ENCODE measurements around the gene PURB. TPM values are rescaled to one million over a fixed set of nuclear protein-coding genes. Genes with fewer than 3 reads are reported as not detected.
"Not testable (repeated sequence)": the region's sequence is repeated elsewhere in the genome, so short reads cannot be mapped to it uniquely, and the experiment has no call there.

PURB gene
- polyA plus RNA-seq, 1 donor, result 33.9 TPM

DNA sequence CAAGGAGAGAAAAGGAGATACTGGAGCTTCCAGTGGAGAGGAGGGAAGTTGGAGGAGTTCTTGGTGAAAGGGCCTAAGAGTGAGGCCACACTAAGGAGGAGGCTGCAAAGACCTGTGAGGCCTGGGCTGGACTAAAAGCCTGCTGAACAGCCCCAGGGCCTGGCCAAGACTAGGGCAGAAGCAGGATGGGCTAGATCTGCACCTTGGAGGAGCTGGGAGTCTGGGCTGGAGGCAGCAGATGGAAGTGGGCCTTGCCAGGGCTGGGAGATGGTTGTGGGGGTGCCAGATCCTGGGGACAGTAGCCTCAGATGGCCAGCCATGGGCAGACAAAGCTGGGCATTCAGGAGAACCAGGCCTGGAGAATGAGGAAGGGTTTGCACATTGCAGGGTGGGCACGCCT, 6.5 kb upstream of the PURB start:
- no peak for DNase-seq (ENCODE audit: low read depth)

DNA sequence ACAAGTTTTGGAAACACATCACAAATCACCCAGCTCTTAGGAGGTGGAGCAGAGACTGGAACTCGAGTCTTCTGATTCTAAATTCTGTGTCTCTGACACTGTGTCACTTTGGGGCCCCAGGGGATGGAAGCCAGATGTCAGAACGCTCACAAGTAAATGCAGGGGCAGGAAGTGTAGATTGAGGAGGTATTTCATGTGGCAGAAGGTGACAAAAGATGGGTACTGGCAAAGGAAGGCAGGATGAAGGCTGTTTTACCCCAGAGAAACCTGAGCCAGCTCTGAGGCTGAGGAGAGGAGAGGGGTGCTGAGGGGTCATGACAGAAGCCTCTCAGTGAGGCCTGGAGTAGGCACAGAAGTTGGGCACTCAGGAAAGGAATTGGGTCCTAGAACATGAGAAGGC, 6.0 kb upstream of the PURB start:
- DNase-seq (ENCODE audit: low read depth), result no peak

DNA sequence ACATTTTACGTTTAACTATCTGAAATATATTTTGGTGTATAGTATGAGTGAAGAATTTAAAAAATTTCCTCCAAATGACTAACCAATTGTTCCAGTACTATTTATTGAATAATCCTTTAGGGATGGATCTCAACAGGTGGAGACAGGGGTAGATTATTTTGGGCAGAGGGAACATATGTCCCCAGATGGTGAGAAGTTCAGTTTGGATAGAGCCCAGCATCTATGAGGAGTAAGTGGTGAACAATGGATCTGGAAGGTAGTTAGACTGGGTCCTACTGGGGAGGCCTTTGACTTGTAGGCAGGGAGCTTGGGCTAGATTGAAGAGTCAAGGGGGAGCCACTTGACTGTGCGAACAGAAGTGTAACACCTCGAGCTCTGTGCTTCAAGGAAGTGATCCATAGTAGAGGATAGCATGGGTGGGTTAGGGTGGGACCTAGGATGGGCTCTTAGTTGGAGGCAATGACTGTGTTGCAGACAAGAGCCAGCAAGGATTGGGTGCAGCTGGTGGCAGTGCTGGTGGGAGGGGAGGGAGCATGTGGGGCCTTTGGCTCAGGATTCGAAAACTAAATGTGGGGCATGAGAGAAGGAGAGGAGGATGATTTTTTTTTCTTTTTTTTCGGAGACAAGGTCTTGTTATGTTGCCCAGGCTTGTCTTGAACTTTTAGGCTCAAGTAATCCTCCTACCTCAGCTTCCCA, 3.9 kb upstream of the PURB start:
- no peak for DNase-seq (ENCODE audit: low read depth)

DNA sequence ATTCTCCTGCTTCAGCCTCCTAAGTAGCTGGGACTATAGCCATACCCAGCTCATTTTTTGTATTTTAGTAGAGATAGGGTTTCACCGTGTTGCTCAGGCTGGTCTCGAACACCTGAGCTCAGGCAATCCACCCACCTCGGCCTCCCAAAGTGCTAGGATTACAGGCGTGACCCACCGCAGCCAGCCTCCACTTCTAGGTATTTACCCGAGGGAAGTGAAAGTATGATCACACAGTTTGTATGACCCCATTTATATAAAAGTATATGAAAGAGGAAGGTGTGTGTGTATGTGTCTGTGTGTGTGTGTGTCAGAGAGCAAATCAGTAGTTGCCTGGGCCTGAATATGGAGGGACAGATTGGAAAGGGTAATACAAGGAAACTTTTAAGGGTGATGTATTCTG, 2.0 kb upstream of the PURB start:
- no peak for DNase-seq (ENCODE audit: low read depth)

DNA sequence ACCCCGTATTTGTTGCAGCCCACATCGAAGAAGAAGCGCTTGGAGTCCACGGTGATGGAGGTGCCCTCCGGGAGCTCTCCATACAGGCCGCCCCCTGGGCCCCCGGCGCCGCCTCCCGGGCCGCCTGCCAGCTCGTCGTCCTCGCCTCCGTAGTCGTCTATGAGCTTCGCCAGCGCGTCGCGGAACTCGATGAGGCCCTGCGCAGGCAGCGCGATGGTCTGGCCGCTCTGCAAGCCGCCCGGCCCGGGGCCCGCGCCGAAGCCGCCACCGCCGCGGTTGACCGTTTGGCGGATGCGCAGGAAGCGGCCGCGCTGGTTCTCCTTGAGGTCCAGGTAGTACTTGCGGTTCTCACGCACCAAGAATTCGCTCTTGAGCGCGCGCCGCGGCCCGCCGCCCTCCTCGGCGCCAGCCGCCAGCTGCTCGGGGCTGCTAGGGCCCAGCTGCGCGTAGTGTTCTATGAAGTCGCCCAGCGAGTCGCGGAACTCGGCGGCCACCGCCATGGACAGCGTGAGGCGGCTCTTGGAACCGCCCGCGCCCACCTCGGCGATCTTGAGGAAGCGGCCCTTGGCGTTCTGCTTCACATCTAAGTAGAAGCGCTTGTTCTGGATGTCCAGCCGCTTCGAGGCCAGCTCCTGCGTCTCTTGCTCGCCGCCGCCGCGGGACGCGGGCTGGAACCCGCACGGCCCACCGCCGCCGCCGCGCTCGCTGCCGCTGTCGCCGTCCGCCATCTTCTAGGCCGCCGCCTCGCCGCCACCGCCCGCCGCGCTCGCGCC, 523 bp downstream of the PURB start:
- no peak for DNase-seq (ENCODE audit: low read depth)

DNA sequence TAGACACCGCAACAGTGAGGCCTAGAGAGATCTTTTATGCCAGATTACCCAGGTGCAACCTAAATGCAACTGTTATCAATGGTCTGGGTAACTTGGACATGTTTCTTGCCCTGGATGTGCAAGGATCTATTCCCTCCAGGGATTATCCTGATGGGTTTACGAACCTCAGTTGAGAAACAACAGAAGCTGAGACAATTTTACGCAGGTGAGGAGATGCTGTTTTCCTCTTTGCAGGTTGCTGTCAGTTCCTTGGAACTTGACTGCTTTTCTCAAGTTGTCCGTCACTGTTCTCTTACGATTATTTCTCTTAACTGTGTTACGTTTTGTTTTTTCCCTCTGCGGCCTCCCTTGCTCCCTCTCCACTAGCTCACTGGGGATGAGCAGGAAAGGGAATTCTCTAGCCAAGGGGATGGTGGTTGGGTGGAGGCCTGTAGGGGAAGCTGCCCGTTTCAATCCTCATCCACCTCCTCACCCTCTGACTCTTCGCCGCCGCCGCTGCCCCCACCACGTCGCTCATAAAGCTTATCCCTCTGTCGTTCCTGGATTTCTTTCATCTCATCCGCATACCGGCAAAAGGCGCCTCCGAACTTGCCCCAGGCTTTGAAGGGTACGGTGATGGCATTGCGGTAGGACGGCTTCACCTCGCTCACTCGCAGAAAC, 1.2 kb downstream of the PURB start:
- DNase-seq (ENCODE audit: low read depth), result no peak

DNA sequence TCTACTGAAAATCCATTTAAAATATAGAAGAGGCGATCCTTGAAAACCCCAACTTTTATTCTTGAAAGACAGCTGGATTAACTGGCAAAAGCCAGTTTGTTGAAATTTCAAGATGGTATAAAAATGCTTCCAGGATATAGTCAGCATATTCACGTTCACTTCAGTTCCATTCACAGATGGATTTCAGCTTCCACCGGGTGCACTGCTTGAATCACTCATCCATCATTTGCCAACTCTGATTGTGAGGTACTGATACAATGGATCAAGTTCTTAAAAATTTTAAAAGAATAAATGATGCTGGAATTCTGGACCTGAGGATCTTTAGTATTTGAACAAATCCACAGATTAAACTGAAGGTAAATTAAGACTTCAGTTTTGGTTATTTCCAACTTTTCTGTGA, 2.4 kb downstream of the PURB start:
- no peak for DNase-seq (ENCODE audit: low read depth)

DNA sequence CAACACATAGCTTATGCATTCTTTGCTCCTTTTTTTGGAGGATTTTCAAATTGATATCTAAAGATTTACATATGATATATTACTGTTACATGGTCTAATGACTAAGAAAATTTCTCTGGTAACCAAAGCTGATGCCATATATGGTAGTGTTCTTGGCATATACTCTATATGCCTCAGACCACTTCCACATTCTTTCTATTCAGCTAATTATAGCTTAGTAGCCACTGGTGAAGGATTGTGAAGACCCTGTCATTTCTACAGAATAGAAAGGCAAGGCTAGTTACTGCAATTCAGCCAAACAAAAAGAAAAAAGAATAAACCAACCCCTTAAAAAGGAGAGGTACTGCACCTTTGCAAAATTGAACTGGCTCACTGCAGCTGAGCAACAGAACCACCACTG, 3.7 kb downstream of the PURB start:
- DNase-seq (ENCODE audit: low read depth), result no peak

DNA sequence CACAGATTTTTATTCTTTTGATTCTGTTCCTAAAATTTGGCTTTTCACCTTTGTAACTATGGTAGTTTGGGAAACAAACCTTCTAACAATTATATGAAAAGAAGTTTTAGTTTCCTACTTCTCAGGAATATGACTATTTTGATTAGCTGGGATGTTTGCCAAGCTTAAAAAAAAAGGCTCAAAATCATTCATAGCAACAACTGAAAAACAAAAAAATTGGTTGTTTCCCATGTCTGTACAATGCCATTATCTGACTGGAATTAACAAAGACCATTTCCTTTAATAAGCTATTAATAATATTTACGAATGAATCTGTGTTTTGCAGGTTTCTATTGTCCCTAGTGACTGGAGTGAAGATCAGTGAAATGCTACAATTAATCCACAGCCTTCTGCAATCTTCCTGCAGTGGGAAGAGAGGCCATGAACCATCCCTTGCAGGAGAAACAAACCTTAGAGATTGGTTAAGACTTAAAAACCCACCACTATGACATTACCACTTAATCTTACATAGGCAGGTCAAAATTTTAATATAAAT, 4.2 kb downstream of the PURB start:
- no peak for DNase-seq (ENCODE audit: low read depth)

DNA sequence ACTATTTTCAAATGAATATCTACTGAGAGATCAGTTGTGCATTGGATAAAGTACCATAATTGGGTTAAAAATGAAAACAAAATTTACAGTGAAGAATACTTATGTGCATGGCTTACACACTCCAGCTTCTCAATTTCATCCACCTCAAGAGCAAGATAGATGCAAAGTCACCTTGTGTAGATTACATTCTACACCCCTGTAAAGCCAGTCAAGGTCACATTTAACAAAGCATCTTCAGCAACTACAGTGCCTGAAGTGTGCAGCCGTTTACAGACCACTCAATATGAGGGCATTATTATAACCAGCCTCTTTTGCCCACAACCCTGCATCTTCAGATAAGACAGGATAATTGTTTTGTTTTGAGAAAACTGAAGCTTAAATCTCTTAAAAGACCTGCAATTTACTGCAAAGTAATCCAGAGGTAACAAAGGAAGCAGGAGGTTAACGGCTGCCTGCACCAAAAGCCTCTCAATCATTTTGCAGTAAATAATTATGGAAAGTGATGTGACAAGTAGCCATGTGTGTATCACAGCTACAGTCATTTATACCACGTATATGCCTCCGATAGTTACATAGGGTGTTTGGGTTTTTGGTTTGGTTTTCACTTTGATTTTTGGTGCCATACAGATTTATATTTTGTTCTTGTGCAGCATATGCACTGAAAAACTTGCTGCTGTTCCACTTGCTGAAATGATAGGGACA, 4.9 kb downstream of the PURB start:
- no peak for DNase-seq (ENCODE audit: low read depth)

DNA sequence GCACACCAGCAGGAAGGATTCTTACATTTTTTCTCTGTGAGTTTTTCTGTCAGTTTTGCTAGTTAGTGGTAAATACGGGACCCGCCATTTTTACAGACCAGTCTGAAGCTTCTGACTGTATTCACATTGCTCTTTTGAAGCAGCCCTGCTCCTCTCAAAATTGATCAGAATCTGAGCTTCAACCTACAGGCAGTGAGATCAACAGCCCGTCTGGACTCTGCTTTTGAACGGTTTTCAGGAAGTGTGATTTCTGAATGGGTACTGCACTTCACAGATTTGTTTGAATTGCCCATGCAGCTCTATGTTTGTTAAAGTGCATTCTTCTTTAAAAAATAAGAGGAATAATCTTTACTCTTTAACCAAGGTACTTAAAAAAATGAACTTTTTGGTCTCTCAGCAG, 8.9 kb downstream of the PURB start:
- no peak for DNase-seq (ENCODE audit: low read depth)

DNA sequence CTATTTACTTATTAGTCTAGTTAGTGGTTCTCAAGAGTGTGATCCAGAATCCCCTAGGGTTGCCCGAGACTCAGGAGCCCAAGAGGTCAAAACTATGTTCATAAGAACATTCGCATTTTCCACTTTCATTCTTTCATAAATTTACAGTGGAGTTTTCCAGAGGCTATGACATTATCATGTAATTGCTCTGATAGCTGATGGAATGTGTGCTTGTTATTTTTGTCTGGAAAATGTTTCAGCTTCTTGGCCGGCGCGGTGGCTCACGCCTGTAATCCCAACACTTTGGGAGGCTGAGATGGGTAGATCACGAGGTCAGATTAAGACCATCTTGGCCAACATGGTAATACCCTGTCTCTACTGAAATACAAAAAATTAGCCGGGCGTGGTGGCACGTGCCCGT, 10.1 kb downstream of the PURB start:
- DNase-seq (ENCODE audit: low read depth), result no peak

DNA sequence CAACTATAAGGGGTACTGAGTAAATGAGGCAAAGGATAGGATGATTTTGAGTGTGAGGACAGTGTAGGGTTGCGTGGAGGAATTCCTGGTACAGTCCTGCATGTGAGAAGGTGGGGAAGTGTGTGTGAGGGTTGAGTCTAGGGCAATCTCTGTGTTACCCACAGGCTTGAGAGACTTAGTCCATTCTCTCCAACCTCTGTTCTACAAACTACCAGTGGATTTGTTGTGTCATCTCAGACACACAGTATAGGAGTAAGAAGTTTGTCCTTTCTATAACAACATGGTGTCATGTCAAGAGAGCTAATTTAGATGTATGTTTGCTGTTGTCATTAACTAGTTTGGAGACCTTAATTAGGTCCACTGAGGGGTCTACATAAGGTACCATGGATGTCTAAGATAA, 12.5 kb downstream of the PURB start:
- no peak for DNase-seq (ENCODE audit: low read depth)

DNA sequence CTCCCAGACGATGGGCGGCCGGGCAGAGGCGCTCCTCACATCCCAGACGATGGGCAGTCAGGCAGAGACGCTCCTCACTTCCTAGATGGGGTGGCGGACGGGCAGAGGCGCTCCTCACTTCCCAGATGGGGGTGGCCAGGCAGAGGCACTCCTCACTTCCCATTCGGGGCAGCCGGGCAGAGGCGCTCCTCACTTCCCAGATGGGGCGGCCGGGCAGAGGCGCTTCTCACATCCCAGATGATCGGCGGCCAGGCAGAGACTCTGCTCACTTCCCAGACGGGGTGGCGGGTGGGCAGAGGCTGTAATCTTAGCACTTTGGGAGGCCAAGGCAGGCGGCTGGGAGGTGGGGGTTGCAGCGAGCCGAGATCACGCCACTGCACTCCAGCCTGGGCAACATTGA, 13.4 kb downstream of the PURB start:
- not testable (repeated sequence) for DNase-seq (ENCODE audit: low read depth)

DNA sequence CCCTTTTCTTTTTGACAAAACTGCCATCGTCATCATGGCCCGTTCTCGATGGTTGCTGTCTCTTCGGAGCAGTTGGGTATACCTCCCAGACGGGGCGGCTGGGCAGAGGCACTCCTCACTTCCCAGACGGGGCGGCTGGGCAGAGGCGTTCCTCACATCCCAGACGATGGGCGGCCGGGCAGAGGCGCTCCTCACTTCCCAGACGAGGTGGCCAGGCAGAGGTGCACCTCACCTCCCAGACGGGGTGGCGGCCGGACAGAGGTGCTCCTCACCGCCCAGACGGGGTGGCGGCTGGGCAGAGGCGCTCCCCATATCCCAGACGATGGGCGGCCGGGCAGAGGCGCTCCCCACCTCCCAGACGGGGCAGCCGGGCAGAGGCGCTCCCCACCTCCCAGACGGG, 14.6 kb downstream of the PURB start:
- not testable (repeated sequence) for DNase-seq (ENCODE audit: low read depth)

DNA sequence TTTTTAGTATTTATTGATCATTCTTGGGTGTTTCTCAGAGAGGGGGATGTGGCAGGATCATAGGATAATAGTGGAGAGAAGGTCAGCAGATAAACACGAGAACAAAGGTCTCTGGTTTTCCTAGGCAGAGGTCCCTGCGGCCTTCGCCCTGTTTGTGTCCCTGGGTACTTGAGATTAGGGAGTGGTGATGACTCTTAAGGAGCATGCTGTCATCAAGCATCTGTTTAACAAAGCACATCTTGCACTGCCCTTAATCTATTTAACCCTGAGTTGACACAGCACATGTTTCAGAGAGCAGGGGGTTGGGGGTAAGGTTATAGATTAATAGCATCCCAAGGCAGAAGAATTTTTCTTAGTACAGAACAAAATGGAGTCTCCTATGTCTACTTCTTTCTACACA, 15.0 kb downstream of the PURB start:
- not testable (repeated sequence) for DNase-seq (ENCODE audit: low read depth)

DNA sequence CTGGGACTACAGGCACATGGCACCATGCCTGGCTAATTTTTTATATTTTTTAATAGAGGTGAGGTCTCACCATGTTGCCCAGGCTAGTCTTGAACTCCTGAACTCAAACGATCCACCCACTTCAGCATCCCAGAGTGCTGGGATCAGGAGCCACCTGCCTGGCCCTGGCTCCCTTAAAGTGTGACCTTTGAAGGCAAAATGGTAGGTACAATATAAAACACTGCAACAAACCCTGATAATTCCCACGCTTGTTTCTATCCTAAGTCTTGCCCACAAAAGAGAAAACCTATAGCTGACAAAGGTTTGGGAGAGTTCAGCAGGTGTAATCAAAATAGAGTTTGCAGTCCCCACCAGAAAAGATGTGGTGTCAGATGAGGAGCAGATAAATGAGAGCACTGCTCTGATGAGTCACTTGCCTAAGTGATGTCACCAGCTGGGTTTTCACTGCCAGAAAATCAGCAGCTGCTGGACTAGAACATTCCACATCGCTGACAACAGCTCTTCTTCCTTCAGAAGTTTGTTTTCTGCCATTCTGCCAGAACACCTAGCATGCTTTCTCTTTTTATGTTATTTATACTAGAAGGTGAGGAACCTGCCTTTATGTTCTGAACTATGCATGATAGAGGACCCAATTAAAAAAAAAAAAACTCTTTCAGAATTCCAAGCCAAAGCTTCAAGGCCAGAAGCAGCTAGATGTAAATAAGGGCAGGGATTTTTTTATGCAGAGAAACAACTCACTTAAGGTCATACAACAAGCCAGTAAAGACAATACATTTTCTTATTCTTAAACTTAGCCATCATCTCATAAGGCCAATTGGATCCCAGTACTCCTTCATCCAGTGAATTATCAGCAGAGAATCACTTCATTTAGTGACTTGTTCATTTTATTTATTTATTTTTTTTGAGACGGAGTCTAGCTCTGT, 18.0 kb downstream of the PURB start:
- DNase-seq (ENCODE audit: low read depth), result no peak

DNA sequence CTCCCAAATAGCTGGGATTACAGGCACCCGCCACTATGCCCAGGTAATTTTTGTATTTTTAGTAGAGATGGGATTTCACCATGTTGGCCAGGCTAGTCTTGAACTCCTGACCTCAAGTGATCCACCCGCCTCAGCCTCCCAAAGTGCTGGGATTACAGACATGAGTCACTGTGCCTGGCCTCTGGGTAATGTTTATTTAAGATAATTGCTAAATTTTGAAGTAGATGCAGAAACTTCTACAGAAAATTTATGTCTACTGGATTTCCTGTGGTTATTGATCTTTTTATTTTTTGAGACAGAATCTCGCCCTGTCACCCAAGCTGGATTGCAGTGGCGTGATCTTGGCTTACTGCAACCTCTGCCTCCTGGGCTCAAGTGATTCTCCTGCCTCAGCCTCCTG, 23.4 kb downstream of the PURB start:
- DNase-seq (ENCODE audit: low read depth), result not testable (repeated sequence)

DNA sequence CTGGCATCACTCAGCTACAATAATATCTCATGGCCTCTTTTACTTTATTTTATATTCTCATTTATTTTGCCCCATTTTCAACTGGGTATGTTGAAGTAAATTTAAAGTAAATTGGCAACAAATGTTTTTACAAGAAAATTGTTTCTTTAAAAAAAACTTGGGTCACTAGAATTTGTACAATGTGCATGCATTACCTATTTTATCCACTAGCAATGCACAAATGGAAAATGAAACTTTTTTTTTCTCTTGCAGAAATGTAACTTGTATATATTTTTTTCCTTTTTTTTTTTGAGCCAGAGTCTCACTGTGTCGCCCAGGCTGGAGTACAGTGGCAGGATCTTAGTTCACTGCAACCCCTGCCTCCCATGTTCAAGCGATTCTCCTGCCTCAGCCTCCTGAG, 27.2 kb downstream of the PURB start:
- no peak for DNase-seq (ENCODE audit: low read depth)

DNA sequence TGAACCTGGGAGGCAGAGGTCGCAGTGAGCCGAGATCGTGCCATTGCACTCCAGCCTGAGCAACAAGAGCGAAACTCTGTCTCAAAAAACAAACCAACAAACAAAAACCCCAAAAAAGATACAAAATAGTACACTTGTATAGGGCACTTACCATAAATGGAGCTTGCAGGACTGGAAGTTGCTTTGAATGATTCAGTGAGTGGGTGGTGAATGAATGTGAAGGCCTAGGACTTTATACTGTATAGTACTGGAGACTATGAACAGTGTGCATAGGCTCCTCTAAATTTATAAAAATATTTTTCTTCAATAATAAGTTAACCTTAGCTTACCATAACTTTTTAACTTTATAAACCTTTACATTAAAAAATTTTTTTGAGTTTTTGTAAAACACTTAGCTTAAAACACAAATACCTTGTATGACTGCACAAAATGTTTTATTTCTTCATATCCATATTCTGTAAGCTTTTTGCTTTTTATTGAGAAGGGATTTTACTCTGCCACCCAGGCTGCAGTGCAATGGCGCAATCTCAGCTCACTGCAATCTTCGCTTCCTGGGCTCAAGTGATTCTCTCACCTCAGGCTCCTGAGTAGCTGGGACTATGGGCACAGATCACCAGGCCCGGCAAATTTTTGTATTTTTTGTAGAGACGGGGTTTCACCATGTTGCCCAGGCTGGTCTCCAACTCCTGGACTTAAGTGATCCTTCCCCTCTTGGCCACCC, 30.5 kb downstream of the PURB start:
- DNase-seq (ENCODE audit: low read depth), result no peak
